ENCODE measurements around the gene RIOX2. TPM values are rescaled to one million over a fixed set of nuclear protein-coding genes. Genes with fewer than 3 reads are reported as not detected.

The RIOX2 gene
- total RNA-seq, 4 donors from 2014 or later: 28.1 to 44.0 (median 30.6) TPM

DNA sequence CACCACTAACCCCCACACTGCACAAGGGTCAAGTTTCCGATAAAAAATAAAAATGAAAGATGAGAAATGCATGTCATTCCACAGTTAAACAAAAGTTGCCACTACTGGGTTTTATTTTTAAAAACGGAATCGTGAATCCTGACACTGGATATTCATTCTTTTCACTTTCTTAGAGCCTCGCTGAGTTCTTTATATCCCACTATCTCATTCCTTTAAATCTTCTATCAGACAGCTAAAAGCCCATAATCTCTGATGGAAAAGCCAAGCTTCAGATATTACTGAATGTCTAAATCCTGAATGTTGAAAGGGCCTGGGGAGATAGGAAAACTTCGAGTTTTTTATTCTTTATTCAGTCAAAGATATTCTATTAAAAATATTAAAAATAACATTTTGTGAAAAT lies 11.7 kb downstream of the RIOX2 start:
- TF ChIP-seq, protein P1, sequence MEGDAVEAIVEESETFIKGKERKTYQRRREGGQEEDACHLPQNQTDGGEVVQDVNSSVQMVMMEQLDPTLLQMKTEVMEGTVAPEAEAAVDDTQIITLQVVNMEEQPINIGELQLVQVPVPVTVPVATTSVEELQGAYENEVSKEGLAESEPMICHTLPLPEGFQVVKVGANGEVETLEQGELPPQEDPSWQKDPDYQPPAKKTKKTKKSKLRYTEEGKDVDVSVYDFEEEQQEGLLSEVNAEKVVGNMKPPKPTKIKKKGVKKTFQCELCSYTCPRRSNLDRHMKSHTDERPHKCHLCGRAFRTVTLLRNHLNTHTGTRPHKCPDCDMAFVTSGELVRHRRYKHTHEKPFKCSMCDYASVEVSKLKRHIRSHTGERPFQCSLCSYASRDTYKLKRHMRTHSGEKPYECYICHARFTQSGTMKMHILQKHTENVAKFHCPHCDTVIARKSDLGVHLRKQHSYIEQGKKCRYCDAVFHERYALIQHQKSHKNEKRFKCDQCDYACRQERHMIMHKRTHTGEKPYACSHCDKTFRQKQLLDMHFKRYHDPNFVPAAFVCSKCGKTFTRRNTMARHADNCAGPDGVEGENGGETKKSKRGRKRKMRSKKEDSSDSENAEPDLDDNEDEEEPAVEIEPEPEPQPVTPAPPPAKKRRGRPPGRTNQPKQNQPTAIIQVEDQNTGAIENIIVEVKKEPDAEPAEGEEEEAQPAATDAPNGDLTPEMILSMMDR (IDR thresholded peaks at IDR 0.05; ENCODE audit: low read depth): no peak

DNA sequence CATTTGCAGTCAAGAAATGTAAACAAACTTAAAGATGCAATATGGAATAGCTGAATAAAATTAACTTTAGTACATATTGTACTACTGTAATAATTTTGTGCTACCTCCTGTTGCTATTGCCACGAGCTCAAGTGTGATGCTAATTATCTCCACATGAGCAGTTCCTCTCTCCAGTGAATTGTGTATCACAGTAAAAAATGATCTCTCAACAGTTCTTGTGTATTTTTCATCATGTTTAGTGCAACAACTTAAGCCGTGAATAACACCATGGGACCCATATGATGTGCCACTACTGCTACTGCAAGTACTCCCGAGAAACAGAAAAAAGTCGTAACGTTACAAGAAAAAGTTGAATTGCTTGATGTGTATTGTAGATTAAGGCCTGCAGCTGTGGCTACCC lies 12.4 kb downstream of the RIOX2 start:
- TF ChIP-seq, protein P1 (IDR thresholded peaks at IDR 0.05; ENCODE audit: low read depth): no peak

DNA sequence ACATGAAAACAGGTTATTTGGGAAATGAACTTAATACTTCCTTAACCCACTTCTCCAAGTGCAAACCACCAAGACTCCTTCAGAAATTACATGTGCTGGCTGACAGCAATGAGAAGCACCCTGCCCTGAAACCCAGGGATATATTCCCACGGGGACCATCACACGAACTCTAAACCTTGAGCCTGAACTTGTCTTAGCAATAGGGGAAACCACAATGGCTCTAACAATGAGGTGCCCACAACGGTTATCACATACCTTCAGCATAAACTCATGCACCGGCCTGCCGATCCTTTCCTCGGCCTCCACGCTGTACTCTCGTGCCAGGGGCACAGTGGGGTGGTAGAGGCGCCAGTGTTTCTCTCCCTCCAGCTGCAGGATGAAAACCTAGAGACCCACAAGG lies 13.4 kb downstream of the RIOX2 start:
- TF ChIP-seq, protein P1 (IDR thresholded peaks at IDR 0.05; ENCODE audit: low read depth): no peak

DNA sequence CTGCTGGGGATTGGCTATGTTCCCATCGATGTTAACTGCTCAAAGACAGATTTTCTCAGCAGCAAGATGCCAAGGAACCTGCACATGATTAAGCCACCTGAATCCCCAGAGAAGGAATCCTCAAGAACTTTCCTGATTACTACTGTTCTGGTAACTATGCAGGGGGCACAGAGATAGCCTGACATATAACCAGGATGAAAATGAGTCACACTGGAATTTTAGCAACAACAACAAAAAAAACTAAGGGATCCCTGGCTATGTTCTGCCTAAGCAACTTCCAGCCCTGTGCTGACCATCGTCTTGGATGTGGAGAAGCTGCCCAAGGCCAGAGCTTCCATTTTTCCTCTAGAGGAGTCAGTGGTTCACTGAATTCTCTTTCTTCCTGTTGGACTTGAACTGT lies 13.8 kb downstream of the RIOX2 start:
- TF ChIP-seq, protein P1 (IDR thresholded peaks at IDR 0.05; ENCODE audit: low read depth): no peak

DNA sequence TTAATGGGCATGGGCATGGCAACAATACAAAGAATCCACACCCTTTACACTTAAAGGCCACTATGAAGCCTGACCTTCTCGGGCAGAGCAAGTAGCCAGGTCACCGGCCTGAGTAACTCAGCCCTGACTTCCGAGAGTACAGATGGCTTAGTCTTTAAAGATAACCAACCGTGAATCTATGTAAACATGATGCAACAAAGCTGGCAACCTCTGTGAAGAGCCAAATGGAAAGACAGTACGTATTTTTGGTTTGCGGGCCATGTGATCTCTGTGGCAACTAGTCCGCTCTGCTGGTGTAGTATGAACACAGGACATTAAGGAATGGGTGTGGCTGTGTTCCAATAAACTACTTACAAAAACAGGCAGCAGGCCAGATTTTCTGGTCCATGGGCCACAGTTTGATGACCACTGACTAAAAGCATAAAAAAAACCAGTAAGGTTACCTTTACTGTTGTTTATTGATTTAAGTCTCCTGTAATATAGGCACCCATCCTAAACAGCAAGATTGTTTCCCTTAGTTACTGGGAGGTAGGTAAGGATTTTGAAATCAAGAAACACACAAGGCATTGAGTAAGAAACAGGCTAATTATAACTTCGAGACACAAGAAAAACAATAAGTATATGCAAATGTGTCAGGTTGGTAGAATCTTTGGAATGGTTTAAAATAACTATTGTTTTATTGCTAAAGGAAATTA lies 14.5 kb downstream of the RIOX2 start:
- TF ChIP-seq, protein P1 (IDR thresholded peaks at IDR 0.05; ENCODE audit: low read depth): no peak

DNA sequence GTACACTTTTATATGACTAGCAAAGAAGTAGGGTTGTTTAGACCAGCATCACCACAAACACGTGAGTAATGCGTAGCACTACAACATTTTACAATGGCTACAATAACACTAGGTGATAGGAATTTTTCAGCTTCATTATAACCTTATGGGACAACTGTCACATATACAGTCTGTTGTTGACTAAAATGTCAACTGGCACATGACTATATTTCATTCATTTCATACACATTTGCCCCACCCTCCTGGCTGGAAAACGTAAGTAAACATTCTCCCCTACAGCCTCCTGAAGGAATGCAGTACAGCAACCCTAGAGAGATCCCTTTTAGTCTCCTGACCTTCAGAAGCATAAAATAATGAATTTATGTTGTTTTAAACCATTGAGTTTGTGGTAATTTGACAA lies 16.2 kb downstream of the RIOX2 start:
- TF ChIP-seq, protein P1 (IDR thresholded peaks at IDR 0.05; ENCODE audit: low read depth): no peak

DNA sequence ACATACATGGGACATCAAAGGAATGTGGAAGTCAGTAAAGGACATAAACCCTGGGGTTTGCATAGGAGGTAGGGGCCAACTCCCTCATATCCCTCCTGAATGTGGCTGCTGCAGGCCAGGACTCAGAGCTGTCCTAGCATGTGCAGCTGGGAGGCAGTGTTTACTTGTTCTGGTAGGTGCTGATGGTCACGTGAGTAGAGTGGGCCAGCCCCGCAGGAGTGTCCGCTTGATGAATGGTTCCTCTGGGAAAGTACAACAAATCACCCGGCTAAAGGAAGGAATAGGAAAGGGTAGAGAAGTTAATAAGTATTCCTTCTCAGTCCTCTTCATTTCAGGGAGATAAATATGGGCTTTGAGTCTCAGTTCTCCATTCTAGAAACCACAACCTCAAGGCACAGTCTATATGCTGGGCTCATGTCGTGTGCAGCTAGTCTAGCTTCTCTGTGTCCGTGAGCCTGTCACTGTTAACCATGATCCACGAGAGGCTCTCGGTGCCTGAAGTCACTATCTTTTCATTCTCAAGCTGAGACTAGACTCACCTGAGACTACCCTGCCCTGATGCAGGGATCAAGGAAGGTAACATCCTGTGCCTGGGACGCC lies 17.9 kb downstream of the RIOX2 start:
- TF ChIP-seq, protein P1 (IDR thresholded peaks at IDR 0.05; ENCODE audit: low read depth): no peak

Measured in subcutaneous adipose tissue (tissue), 4 donors.